Measurements from ENCODE around the gene KIF26B. TPM values are rescaled to one million over a fixed set of nuclear protein-coding genes. Genes with fewer than 3 reads are reported as not detected.

The KIF26B gene
- total and polyA plus RNA-seq, 10 of the 15 experiments (the other 5 are each of a cell fraction or from before 2014, with no cell fraction given) = 0.35 to 11.6 (median 2.2) TPM

- FAIRE-seq (no peak), DNase-seq (ENCODE audit: low read depth, low spot score) (no peak), ATAC-seq (no peak)
- 47% methylated on average over 10 of the region's 10 CpGs for WGBS (ENCODE audit: insufficient coverage, insufficient replicate concordance, low lambda C conversion rate, missing lambda C conversion rate)
- ChIA-PET POLR2A (no interaction called here), SMC1A (ENCODE audit: uncharacterized antibody, unreplicated experiment) (no interaction called here), RAD21 (ENCODE audit: unreplicated experiment) (no interaction called here), CTCF (no interaction called here)
- TF ChIP-seq STAT3 (IDR thresholded peaks at IDR 0.05; ENCODE audit: low read depth, low read length) = no peak
- no peak for TF ChIP-seq IRF5 (IDR thresholded peaks at IDR 0.05; ENCODE audit: borderline replicate concordance)
- TF ChIP-seq MXI1 (IDR thresholded peaks at IDR 0.05; ENCODE audit: low read depth, low read length) = no peak
- no peak for TF ChIP-seq CREB1 (IDR thresholded peaks at IDR 0.05; ENCODE audit: low read depth)
- TF ChIP-seq ZBTB40 (IDR thresholded peaks at IDR 0.05; ENCODE audit: borderline replicate concordance) = no peak
- TF ChIP-seq ZNF622 (IDR thresholded peaks at IDR 0.05) = no peak
- TF ChIP-seq YBX1 (IDR thresholded peaks at IDR 0.05) = no peak
- no peak for TF ChIP-seq E2F4 (IDR thresholded peaks at IDR 0.05; ENCODE audit: low read depth, low read length)
- TF ChIP-seq ZSCAN29 (IDR thresholded peaks at IDR 0.05) = no peak
- no peak overlapping the region for H3K9ac ChIP-seq (ENCODE audit: control insufficient read depth, insufficient read depth, low read length)
- H3K36me3 ChIP-seq (ENCODE audit: control insufficient read depth in 2 of 2, insufficient read depth in 2 of 2, low read length in 1 of 2) = no peaks in the 10 kb centered on the region
- H3K9me3 ChIP-seq (replicated peaks; ENCODE audit: control insufficient read depth, insufficient read depth, low read length) = no peaks in the 10 kb centered on the region
- no peaks in the 10 kb centered on the region for H4K20me1 ChIP-seq (ENCODE audit: control insufficient read depth, insufficient read depth)
- no peak overlapping the region for H3K27ac ChIP-seq (ENCODE audit: control insufficient read depth, insufficient read depth)
- H2AFZ ChIP-seq (ENCODE audit: control insufficient read depth, low read depth, low read length) = no peak overlapping the region
- H3K27me3 ChIP-seq (replicated peaks in 1 of 2; ENCODE audit: control insufficient read depth in 2 of 2, insufficient read depth in 2 of 2, low read length in 1 of 2) = no peaks in the 10 kb centered on the region
- BruUV-seq (replicated peaks) = no TSS peak
- H3K4me2 ChIP-seq (ENCODE audit: control insufficient read depth, insufficient read depth) = no peak overlapping the region
- intact Hi-C loops (cut with micrococcal nuclease; ENCODE audit: unreplicated experiment) = loop anchor here (10.0 kb wide), 1 partner anchor 443 kb away; no protein-coding TSS in a partner anchor
- H3K4me1 ChIP-seq (ENCODE audit: control insufficient read depth, insufficient read depth, low read length) = no peaks in the 10 kb centered on the region
- H3K79me2 ChIP-seq (ENCODE audit: control insufficient read depth, insufficient read depth, low read length) = no peaks in the 10 kb centered on the region
- no peak overlapping the region for H3K4me3 ChIP-seq
- in situ Hi-C loops (cut with MboI) = no loop called here
Observed at GRCh38 chr1:245561665-245562234, 407.0 kb downstream of the KIF26B start.
